Embryonic facial prominence (tissue), 1 donor: ENCODE data around the gene ERFE.

Source experiments
- DNase-seq: peaks from one replicate; pipeline ENCODE4 v3.0.0-alpha.2; 2016; ENCODE audit errors: extremely low spot score

Gene ERFE

DNA sequence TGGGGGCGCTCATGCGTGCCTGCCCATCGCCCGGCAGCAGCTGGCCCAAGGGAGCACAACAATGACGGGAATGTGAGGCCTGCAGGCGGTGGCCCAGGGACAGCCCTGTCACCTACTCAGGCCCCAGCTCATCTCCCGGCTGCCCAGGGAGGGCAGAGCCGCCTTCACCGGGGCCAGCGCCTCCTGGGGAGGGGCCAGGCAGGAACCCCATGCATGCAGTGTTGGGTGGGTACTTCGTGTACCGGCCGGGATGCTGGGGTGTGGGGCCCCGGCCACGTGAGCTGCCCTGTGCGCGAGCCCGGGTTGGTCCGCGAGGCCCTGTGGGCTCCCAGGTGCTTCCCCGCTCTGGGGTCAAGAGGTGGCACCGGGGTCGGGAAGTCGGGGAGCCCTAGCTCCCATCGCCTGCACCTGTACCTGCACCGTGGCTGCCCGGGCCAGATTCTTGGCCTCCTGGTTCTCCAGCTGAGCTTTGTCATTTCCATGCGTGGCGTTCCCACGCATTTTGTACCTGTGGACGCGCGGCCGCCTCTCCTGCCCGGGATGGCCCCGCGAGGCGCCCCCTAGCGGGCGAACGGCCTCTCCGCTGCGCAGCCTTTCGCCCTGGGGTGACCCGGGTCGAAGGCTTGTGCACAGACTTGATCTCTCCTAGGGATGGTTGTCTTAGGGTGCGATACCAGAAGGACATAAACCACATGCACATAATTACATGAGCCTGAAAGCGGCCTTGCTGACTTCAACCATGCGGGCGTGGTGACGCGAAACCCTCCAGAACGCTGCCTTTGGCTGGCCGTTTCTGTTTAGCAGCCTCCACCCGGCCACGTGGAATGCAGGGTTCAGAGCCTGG, 19.4 kb upstream of the ERFE start:
- no peak for DNase-seq

DNA sequence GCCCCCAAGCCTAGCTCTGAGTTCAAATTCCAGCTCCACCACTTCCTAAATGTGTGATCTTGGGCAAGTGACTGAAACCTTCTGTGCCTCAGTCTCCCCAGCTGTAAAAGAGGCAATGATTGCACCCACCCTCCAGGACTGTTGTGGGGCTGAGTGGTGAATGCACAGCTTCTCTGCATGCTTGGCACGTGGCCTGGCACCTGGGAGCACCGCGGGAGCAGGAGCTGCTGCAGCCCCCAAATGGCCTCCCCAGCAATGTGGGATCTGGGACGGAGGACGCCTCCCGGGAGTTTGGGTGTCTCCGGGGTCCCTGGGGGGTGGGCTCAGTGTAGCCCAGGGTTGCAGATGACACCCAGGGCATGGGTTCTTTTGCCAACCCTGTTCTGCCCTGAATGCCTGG, 18.7 kb upstream of the ERFE start:
- DNase-seq, result no peak

DNA sequence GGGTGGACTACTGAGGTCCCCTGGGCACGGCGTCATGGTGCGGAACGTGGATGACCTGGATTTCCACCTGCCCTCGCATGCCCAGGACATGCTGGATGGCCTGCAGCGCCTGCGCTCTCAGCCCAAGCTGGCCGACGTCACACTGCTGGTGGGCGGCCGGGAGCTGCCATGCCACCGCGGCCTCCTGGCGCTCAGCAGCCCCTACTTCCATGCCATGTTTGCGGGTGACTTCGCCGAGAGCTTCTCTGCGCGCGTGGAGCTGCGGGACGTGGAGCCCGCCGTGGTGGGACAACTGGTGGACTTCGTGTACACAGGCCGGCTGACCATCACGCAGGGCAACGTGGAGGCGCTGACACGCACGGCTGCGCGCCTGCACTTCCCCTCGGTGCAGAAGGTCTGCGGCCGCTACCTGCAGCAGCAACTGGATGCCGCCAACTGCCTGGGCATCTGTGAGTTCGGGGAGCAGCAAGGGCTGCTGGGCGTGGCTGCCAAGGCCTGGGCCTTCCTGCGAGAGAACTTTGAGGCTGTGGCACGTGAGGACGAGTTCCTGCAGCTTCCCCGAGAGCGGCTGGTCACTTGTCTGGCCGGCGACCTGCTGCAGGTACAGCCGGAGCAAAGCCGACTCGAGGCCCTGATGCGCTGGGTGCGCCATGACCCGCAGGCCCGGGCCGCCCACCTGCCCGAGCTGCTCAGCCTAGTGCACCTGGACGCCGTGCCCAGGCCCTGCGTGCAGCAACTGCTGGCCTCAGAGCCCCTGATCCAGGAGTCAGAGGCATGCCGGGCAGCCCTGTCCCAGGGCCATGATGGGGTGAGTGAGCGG, 17.8 kb upstream of the ERFE start:
- no peak for DNase-seq

DNA sequence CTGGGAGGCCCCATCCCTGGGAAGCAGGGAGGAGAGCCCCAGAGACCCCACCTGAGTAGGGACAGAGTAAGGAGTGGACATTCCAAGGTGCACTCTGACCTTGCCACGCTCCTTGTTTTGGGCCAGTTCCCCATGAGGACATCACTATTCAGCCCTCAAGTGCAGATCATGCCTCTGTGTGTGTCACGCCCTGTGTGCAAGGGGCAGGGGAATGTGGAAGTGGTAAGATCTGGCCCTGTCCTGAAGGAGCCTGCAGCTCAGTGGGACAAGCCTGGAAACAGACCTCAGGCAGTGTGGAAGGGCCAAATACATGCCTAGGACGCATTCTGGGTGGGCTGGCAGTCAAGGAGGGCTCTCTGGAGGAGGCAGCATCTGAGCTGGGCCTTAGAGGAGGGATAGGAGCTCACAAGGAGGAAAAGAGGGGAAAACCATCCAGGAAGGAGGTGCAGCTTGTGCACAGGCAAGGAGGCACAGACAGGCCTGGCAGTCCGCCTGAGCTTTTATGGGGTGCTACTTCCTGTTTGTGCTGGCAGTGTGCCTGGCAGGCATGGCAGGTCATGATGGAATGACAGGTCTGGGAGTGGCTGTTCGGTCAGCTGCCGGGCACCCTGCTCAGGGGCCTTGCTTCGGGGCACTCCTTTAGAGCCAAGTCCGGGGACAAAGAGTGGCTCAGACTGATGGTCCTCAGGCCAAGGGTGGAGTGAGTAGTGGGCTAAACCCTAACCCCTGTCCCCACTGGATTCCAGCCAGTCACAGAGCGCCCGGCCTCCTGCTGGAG, 17.0 kb upstream of the ERFE start:
- no peak for DNase-seq

DNA sequence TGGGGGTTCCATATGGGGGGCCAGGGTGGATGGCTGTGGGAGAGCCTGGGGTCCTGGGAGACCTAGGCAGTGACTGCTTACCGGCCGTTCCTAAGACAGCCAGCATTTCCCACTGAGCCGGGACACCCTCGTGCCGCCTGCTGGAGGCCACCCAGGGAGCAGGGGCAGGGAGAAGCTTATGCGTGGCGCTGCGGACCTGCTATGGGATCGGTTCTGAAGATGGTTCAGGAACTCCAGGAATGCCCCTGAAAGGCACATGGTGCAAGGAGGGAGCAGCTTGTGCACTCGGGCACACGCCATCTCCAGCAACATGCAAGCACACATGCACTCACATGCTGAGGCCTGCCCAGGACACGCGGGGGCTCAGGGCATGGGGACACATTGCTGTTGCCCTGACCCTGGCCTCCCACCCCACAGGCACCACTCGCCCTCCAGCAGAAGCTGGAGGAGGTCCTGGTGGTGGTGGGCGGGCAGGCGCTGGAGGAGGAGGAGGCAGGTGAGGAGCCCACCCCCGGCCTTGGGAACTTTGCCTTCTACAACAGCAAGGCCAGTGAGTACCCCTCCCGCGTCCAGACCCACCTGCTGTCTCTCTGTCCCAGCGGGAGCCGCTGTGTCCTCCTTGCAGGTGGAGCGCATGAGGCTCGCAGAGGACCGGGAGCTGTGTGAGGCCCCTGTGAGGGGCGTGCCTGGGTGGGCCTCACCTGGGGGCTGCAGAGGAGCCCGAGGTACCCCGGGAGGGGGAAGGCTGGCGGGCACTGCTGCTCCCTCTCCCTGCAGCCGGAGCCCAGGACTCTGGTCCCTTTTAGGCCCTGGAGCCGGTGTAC, 16.2 kb upstream of the ERFE start:
- no peak for DNase-seq

DNA sequence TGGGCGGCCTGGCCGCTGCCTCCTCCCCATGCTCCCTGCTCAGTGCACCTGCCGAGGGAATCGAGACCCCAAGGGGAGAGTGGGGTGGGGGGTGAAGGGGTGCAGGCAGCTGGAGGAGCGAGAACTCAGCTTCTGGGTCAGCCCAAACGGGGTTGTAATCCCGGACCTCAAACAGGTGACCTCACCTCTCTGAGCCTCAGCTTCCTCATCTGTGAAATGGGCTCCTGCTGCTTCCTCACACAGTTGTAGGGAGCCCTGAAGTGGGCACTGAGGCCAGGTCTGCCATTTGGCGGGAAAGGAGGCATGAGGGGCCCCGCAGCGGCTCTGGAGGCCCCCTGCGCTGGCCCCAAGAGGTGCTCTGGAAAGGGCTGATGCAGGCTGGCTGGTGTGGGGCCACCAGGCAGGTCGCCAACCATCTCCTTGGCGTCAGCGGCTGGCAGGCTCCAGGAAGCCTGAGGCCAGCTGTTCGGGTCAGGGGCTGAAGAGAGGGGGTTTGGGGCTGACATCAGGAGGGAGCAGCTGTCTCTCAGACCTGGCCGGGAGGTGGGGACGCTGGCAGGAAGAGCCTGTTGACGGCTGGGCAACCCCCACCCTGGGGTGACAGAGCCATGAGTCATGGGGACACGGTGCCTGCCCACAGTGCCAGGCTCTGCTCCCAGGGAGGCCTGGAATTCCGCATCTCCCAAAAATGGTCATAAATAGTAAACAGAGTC, 15.4 kb upstream of the ERFE start:
- DNase-seq, result no peak

DNA sequence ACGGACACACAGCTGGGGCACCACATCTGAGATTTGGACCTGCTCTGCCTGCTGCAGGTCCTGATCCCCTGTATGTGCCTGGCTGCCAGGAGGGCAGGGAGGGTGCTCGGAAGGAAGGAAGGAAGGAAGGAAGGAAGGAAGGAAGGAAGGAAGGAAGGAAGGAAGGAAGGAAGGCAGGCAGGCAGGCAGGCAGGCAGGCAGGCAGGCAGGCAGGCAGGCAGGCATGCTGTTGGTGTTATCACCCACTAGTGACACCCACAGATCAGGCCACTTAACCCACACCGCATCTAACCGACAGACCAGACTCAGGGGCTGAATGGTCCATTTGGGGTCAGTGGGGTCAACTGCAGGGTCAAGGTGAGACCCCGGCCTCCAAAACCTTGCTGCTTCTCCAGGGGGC, 14.5 kb upstream of the ERFE start:
- no peak for DNase-seq

DNA sequence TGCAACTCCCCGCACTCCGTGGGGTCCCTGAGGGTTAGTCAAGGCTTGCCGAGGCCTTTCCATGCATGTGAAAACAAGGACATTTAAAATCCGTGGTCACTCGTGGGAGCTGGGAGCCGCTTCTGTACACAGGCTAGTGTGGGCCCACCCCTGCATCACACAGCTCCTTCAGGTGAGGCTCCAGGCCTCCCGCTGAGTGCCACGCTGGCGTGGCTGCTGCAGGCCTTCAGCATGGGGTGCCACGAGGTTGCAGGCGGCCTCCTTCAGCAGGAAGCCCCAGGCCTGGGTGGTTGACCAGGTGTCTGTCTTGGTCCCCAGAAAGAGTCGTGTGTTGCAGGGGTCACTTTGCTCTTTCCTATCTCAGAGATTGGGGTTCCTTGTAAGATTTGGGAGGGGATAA, 13.7 kb upstream of the ERFE start:
- no peak for DNase-seq

DNA sequence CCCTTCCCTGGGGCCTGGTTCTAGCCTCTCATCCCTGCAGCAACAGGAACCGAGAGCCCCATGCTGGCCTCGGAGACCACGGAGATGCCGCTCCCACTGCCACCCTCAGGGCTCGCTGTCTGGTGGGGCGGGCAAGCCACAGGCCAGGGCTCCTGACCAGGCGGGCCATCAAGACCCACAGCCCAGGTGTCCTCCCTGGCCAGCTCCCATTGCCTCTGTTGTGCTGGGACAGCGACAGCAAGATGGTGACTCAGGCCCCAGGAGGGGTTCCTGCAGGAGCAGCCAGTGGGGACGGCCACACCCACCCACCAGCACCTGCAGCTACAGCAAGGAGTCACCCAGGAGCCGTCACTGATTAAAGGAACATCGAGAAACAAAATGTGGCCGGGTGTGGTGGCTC, 12.9 kb upstream of the ERFE start:
- DNase-seq, result no peak

DNA sequence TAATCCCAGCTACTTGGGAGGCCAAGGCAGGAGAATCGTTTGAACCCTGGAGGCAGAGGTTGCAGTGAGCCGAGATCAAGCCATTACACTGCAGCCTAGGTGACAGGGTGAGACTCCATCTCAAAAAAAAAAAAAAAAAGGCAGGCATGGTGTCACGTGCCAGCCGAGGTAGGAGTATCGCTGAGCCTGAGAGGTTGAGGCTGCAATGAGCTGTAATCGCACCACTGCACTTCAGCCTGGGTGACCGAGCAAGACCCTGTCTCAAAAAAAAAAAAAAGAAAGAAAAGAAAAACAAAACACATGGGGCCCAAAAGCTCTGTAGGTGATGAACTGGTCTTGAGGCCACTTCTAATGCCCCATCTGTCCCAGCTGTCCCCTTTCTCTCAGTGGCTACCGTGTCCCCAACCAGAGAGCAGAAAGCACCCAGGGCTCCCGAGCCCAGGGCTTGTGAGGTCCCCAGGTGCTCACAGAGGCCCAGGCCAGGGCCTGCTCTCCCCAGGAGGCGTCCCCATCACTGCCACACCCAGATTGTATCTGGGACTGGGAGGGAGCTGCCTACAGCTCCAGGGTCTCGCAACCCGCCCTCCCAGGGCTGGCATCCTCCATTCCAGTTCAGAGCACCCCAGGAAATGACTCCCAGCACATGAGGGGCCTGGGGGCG, 11.8 kb upstream of the ERFE start:
- no peak for DNase-seq

DNA sequence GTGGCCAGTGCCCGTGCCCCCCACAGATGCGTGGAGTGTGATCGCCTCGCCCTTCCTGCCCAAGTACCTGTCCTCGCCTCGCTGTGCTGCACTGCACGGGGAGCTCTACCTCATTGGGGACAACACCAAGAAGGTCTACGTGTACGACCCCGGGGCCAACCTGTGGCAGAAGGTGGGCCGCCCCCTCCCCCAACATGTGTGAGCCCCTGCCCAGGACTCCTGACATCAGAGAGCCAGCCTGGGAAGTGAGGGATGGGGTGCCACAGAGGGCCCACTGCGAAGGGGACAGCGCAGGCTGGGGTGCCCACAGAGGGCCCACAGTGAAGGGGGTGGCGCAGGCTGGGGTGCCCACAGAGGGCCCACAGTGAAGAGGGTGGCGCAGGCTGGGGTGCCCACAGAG, 9.8 kb upstream of the ERFE start:
- no peak for DNase-seq

DNA sequence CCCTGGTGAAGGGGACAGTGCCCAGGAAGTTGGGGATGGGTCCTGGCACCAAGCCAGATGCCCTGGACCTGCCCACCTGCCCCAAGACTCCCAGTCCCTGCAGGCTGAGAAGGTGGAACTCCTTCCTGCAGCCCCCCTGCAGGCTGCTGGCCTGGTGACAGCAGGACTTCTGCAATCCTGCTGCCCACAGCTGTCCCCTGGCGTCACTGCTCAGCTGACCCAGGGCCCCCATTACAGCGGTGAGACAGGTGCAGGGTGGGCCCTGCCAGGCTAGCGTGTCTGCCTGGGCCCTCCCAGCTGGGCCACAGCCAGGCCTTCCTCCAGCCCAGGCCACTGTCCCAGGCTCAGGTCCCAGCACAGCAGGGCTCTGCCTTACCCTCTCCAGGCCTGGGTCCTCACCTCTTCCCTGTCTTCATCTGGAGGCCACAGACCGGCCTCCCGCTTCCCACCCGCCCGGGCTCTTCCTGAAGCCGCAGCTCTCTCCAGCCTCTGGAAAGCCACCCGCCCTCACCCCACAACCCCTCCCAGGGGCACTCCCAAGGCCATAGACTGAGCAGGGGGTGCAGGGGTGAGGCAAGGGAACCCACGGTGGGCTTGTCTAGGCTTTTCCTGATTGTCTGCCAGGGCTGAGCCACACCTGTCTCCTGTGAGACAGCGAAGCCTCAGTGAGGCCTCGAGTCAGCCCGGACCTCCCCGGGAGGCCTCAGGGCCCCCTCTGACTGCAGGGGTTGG, 8.8 kb upstream of the ERFE start:
- DNase-seq, result no peak

DNA sequence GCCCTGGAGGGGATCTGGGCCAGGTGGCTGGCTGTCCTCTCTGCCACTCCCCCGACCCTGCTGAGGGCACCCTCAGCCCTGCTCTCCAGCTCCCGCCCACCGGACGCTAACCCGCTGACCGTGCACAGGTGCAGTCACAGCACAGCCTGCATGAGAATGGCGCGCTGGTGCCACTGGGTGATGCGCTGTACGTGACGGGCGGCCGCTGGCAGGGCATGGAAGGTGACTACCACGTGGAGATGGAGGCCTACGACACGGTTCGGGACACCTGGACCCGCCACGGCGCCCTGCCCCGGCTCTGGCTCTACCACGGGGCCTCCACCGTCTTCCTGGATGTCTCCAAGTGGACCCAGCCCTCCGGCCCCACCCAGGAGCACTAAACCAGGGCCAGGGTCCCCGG, 8.1 kb upstream of the ERFE start:
- DNase-seq, result no peak

DNA sequence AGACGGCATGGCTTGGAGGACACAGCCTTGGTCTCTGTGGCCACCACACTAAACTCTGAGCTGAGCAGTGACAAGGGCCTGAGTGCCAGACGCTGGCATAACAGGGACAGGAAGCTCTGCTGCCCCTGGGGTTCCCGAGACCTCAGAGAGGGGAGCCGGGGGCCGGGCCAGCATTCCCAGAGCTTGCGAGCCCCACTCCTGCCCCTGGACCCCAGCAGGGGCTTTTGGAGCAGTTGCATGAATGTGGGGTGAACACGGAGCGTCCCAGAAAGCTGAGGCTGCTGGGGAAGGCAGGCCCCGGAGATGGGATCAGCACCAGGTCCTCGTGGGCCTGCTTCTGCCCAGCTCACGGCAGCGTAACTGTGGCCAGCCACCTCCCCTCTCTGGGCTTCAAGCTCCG, 7.6 kb upstream of the ERFE start:
- no peak for DNase-seq

DNA sequence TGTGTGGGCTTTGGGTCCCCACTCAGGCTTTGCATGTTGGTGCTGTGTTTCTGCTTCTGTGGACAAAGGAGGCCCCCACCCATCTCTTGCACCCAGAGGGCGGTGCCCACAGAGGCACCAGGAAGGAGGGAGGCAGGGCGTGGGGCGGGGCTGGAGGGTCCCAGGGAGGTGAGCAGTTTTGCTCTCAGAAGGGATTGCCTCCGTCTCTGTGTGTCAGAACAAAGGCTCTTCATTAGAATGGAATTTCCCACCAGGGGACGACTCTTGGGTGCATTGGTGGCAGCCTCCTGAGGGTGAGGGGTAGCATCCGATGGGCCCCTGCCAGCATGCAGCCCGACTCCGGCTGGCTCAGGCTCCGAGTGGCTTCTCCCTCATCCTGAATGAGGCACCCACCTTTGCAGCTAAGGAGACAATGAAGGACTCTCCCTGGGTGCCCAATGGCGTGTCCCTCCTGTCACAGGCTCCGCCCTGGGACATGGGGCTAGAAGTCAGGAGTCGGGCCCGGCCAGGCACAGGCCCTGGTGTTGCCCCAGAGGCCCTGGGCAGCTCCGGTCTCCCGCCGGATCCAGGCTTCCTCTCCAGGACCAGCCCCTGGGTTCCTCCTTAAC, 7.0 kb upstream of the ERFE start:
- DNase-seq, result no peak

DNA sequence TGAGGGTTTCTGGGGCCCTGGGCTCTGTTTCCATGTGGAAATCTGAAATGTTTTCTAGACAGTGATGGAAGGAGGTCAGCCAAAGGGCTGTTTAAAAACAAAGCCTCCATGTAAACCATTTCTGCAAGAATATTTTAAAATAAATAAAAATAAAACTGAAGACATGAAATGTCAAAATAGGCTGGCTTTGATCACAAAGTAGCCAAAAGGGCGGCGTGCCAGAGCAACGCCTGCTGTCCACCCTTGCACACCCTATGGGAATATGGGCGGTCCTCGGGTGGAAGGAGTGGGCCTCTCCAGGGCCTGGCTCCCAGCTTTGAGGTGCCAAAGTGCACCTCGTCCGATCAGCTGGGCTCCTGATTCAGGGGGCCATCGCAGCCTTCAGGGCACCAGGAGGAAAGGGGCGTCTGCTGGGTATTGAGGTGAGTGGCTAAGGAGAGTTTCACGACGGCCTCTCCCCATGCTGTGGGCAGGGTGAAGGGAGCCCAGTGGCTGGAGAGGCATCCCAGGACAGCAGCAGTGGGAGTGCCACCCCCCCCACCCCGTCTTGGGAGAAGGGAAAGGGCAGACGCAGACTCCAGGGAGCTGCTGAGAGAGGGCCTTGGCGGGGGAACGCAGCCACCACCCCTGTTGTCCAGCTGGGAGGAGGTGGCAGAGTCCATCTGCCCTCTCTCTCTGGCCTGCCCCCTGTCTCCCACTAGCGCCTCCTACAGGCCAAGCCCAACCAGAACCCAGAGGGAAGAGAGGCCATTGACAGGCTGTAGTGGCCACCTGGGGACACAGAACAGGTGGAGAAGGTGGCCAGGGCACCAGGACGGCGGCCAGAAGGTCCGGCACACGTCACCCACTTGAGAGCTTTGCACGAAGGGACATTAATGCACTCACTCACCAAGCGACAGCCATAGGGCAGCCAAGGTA, 5.7 kb upstream of the ERFE start:
- DNase-seq, result no peak

DNA sequence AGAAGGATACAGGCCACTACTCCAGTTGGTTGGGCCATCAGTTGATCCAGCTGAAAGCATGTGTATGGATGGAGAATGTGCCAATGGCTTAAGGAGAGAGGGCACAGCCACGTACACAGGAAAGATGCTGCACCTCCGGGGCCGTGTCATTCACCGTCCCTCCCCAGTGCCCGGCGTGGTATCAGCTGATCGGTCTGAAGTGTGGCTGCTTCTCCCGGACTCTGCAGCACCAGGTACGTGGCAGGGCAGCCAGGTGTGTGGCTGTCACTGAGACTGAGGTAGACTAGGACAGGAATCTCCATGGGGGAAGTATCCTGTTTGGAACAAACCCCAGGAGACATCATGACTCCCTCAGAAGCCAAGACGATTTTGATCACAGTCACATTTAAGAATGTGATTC, 4.2 kb upstream of the ERFE start:
- no peak for DNase-seq
